ENCODE measurements around the gene RPUSD2.

DNA sequence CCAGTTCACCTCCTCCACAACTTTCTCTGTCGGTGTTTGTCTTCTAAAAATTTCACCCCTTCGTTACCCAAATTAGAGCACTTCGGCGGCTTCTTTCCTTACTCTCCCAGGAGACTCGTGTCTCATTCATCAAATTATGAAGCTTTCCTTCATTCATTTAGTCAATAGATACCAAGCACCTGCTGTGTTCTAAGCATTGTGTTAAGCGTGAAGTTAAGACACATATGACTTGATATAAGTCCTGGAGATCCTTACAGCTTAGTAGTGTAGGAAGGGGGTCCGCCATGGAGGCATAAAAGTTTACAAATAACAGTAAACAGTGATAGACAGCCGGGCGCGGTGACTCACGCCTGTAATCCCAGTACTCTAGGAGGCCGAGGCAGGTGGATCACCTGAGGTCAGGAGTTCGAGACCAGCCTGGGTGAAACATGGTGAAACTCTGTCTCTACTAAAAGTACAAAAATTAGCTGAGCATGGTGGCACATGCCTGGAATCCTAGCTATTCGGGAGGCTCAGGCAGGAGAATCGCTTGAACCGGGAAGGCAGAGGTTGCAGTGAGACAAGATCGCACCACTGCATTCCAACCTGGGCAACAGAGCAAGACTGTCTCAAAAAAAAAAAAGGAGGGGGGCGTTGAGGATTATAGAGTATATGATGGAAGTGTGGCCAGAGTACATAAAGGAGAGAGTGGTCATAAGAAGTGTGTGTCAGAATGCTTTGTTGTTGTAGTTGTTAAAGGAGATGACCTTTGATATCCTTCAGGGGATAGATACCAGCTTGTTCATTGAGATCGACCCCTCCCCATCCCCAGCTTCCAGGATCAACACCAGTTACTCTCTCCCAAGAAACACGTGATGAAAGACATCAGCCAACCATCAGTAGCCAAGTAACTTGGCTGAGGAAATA, 3.5 kb upstream of the RPUSD2 start:
- TF ChIP-seq, protein P1, sequence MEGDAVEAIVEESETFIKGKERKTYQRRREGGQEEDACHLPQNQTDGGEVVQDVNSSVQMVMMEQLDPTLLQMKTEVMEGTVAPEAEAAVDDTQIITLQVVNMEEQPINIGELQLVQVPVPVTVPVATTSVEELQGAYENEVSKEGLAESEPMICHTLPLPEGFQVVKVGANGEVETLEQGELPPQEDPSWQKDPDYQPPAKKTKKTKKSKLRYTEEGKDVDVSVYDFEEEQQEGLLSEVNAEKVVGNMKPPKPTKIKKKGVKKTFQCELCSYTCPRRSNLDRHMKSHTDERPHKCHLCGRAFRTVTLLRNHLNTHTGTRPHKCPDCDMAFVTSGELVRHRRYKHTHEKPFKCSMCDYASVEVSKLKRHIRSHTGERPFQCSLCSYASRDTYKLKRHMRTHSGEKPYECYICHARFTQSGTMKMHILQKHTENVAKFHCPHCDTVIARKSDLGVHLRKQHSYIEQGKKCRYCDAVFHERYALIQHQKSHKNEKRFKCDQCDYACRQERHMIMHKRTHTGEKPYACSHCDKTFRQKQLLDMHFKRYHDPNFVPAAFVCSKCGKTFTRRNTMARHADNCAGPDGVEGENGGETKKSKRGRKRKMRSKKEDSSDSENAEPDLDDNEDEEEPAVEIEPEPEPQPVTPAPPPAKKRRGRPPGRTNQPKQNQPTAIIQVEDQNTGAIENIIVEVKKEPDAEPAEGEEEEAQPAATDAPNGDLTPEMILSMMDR (IDR thresholded peaks at IDR 0.05): no peak
- TF ChIP-seq MAX (IDR thresholded peaks at IDR 0.05; ENCODE audit: low read depth) (no peak), EP300 (IDR thresholded peaks at IDR 0.05; ENCODE audit: borderline replicate concordance in 1 of 2, low read depth in 1 of 2, low read length in 1 of 2) (no peak), SIN3A (IDR thresholded peaks at IDR 0.05; ENCODE audit: borderline replicate concordance, low read depth, low read length) (no peak), CHD2 (IDR thresholded peaks at IDR 0.05; ENCODE audit: low read length, partially characterized antibody) (no peak), TAF1 (IDR thresholded peaks at IDR 0.05; ENCODE audit: borderline replicate concordance, low read depth, low read length) (no peak), FOXJ3 (CRISPR knock-in tag; IDR thresholded peaks at IDR 0.05) (no peak)

All from SK-N-SH (cell line).